Measurements from ENCODE around the gene HDAC8.

HDAC8 gene

DNA sequence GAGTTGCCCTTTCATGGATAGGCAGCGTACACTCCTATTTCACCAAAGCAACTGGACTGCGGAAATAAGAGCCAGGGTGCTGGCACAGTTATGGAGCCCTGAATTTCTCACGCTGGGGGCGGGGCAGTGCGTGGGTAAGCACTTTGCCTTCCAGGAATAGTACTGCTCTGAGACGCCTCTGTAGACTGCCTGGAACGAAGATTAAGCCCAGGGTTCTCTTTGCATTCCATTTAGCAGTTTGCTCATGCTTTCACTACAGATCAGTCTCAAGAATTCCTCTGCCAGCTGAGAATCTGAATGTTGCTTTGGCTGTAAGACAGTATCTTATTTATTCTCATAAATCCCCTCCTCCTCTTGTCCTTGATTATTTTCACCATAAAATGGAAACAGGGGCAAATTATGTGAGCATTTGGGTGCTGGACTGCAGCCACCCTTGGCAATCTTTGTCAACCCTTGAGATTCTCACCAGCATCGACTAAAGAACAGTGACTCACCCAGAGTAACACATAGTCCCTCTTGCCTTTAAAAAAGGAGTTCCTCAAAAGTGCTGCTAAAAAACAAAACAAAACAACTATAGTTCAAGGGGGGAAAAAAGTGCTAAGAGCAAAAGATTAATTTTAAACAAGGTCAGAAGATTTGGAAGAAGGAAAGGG is 178.0 kb downstream of the HDAC8 start:
- TF ChIP-seq, protein P1, sequence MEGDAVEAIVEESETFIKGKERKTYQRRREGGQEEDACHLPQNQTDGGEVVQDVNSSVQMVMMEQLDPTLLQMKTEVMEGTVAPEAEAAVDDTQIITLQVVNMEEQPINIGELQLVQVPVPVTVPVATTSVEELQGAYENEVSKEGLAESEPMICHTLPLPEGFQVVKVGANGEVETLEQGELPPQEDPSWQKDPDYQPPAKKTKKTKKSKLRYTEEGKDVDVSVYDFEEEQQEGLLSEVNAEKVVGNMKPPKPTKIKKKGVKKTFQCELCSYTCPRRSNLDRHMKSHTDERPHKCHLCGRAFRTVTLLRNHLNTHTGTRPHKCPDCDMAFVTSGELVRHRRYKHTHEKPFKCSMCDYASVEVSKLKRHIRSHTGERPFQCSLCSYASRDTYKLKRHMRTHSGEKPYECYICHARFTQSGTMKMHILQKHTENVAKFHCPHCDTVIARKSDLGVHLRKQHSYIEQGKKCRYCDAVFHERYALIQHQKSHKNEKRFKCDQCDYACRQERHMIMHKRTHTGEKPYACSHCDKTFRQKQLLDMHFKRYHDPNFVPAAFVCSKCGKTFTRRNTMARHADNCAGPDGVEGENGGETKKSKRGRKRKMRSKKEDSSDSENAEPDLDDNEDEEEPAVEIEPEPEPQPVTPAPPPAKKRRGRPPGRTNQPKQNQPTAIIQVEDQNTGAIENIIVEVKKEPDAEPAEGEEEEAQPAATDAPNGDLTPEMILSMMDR (conservative IDR thresholded peaks at IDR 0.05; ENCODE audit: low read length), result no peak
- TF ChIP-seq EZH2phosphoT487 (IDR thresholded peaks at IDR 0.05; ENCODE audit: borderline replicate concordance), result no peak
- Histone ChIP-seq H3K79me2 (ENCODE audit: insufficient read depth, low read length) (no peaks in the 10 kb centered on the region), H4K20me1 (ENCODE audit: insufficient read depth, low read length, poor library complexity, severe bottlenecking) (no peaks in the 10 kb centered on the region), H3K4me1 (ENCODE audit: insufficient read depth, low read length, poor library complexity, severe bottlenecking) (no peaks in the 10 kb centered on the region), H3K36me3 (ENCODE audit: insufficient read depth, low read length) (no peaks in the 10 kb centered on the region), H3K9ac (ENCODE audit: low read depth, low read length, poor library complexity, severe bottlenecking) (no peak overlapping the region), H3K27me3 (ENCODE audit: insufficient read depth, low read length, poor library complexity, severe bottlenecking) (no peaks in the 10 kb centered on the region), H3K4me2 (ENCODE audit: low read depth, low read length, poor library complexity, severe bottlenecking) (no peak overlapping the region), H3K4me3 (ENCODE audit: low read length, poor library complexity, severe bottlenecking) (no peak overlapping the region), H3K9me2 (replicated peaks; ENCODE audit: low read depth, low read length) (no peaks in the 10 kb centered on the region), H3F3A (ENCODE audit: low read depth) (no peaks in the 10 kb centered on the region), H2AFZ (ENCODE audit: low read length) (no peak overlapping the region), H3K9me3 (ENCODE audit: insufficient read depth, low read depth, low read length) (no peaks in the 10 kb centered on the region)

DNA sequence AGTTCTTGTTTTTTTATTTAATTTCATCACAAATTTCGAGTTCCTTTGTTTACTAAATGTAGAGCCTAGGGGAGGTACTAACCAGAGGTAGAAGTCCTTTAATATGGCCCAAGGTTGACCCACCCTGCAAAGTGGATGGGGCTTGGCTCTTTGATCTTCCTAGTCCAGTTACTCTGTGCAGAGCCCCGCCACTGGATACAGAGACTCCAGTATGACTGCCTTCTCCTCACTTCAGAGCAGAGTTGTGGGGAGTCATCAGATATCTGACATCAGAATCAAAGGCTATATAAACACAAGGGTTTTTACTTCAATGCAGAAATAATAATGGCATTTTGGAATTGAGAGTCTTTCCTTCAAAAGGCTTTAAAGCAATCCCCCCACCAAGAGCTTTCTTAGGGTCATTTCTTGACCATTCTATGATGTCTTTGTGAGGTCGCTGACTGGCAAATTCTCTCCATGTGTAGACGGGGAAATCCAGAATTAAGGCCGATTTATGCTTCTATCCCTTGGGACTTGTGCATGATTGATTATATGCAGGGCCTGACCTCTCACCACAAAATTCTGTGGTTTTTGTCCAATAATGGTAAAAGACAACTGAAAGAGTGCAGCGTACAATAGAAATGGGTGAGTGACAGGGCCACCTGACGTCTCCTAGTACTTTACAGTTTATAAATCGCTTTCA is 178.7 kb downstream of the HDAC8 start:
- Histone ChIP-seq H3K36me3 (ENCODE audit: insufficient read depth, low read length) (no peaks in the 10 kb centered on the region), H4K20me1 (ENCODE audit: insufficient read depth, low read length, poor library complexity, severe bottlenecking) (no peaks in the 10 kb centered on the region), H3K4me2 (ENCODE audit: low read depth, low read length, poor library complexity, severe bottlenecking) (no peak overlapping the region), H3K9me3 (ENCODE audit: insufficient read depth, low read depth, low read length) (no peaks in the 10 kb centered on the region), H3K9ac (ENCODE audit: low read depth, low read length, poor library complexity, severe bottlenecking) (no peak overlapping the region), H3K4me3 (ENCODE audit: low read length, poor library complexity, severe bottlenecking) (no peak overlapping the region), H3K27me3 (ENCODE audit: insufficient read depth, low read length, poor library complexity, severe bottlenecking) (no peaks in the 10 kb centered on the region), H3K9me2 (replicated peaks; ENCODE audit: low read depth, low read length) (no peaks in the 10 kb centered on the region), H3K79me2 (ENCODE audit: insufficient read depth, low read length) (no peaks in the 10 kb centered on the region), H3K4me1 (ENCODE audit: insufficient read depth, low read length, poor library complexity, severe bottlenecking) (no peaks in the 10 kb centered on the region), H3F3A (ENCODE audit: low read depth) (no peaks in the 10 kb centered on the region), H2AFZ (ENCODE audit: low read length) (no peak overlapping the region)
- no peak for TF ChIP-seq EZH2phosphoT487 (IDR thresholded peaks at IDR 0.05; ENCODE audit: borderline replicate concordance)
- TF ChIP-seq, protein P1 (conservative IDR thresholded peaks at IDR 0.05; ENCODE audit: low read length), result no peak

DNA sequence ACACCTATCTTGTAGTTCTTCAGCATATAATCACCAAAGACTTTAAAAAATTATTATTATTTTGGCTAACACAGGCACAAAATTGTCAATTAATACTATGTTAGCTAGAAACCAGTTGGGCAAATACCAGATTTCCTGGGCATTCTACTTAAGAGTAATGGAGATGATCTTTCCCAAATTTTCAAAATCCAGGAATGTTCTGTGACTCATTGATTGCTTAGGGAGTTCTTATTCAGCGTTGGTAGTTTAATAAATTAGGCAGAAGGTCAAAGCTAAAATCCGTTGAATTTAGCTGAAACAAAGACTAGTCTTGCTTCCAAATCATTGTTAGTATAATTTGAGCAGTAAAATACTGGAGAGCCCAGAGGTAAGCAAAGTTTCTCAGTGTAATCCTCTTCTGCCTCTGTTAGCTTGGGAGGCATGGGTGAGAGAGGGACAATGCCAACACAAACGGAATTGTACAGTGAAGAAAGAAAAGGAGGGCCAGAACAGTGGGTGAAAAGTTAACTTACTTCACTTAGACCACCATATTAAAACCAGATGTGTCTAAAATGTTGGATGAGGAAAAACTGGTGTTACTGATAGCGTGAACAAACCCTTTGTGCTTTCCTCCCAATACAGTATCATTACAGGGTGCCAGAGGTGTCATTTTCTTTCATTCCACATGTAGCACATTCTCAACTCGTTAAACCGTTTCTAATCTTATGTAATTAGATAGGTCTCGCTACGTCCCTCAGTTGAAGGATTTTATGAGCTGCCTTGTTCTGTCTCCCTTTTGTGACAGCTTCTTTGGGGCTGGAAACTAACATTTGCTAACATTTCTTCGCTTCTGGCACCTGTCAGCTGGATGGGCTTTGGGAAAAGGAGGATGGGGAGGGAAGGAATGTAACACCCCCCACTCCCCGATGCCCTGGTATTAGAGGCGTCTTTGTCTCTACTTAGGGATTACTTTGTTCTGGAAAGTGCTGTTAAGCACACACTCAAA is 179.5 kb downstream of the HDAC8 start:
- Histone ChIP-seq H3K4me2 (ENCODE audit: low read depth, low read length, poor library complexity, severe bottlenecking) (no peak overlapping the region), H2AFZ (ENCODE audit: low read length) (no peak overlapping the region), H3K9me2 (replicated peaks; ENCODE audit: low read depth, low read length) (no peaks in the 10 kb centered on the region), H3K27me3 (ENCODE audit: insufficient read depth, low read length, poor library complexity, severe bottlenecking) (no peaks in the 10 kb centered on the region), H3F3A (ENCODE audit: low read depth) (no peaks in the 10 kb centered on the region), H3K36me3 (ENCODE audit: insufficient read depth, low read length) (no peaks in the 10 kb centered on the region), H4K20me1 (ENCODE audit: insufficient read depth, low read length, poor library complexity, severe bottlenecking) (no peaks in the 10 kb centered on the region), H3K79me2 (ENCODE audit: insufficient read depth, low read length) (no peaks in the 10 kb centered on the region), H3K9me3 (ENCODE audit: insufficient read depth, low read depth, low read length) (no peaks in the 10 kb centered on the region), H3K9ac (ENCODE audit: low read depth, low read length, poor library complexity, severe bottlenecking) (no peak overlapping the region), H3K4me3 (ENCODE audit: low read length, poor library complexity, severe bottlenecking) (no peak overlapping the region), H3K4me1 (ENCODE audit: insufficient read depth, low read length, poor library complexity, severe bottlenecking) (no peaks in the 10 kb centered on the region)
- TF ChIP-seq, protein P1 (conservative IDR thresholded peaks at IDR 0.05; ENCODE audit: low read length), result no peak
- TF ChIP-seq EZH2phosphoT487 (IDR thresholded peaks at IDR 0.05; ENCODE audit: borderline replicate concordance), result no peak

Data from Loucy (cell line).